HL-60 (cell line): Measurements from ENCODE around the gene VPREB3.

ENCODE experiments used
- DNase-seq, 2 experiments: peaks; one replicate each; pipeline ENCODE4 v3.0.0-alpha.2; 2010 to 2020; ENCODE audit warnings: low read depth in 1 of 2, low spot score in 1 of 2
- H3K27ac ChIP-seq: fragments of 250-450 bp; sonication (Bioruptor Pico); replicated peaks from 2 replicates; pipeline ENCODE4 v1.5.1; 2020; ENCODE audit warnings: mild to moderate bottlenecking, moderate library complexity
- H3K27me3 ChIP-seq: fragments of 250-450 bp; sonication (Bioruptor Pico); 2 replicates; pipeline ENCODE4 v1.5.1; 2021; ENCODE audit warnings: mild to moderate bottlenecking, moderate library complexity; ENCODE audit not compliant: insufficient read depth, poor library complexity, severe bottlenecking
- H3K4me3 ChIP-seq: replicated peaks from 2 replicates; pipeline ENCODE4 v1.5.1; 2011; ENCODE audit warnings: mild to moderate bottlenecking, control low read depth, low read length; ENCODE audit not compliant: insufficient read depth
- CTCF ChIP-seq: IDR thresholded peaks from one replicate; pipeline ENCODE4 v1.5.1; 2011; ENCODE audit warnings: low read length, control low read depth, inconsistent platforms; ENCODE audit not compliant: insufficient read depth
- GABPA ChIP-seq: IDR thresholded peaks from 2 replicates; pipeline ENCODE4 v1.6.1; 2012; ENCODE audit warnings: low read depth
- POLR2AphosphoS5 ChIP-seq: IDR thresholded peaks from 2 replicates; pipeline ENCODE4 v1.6.1; 2012; ENCODE audit warnings: low read depth
- REST ChIP-seq: IDR thresholded peaks from 2 replicates; pipeline ENCODE4 v1.6.1; 2012; ENCODE audit warnings: low read depth; ENCODE audit not compliant: insufficient replicate concordance
- SPI1 ChIP-seq: IDR thresholded peaks from 2 replicates; pipeline ENCODE4 v1.6.1; 2012; ENCODE audit warnings: low read depth, mild to moderate bottlenecking, borderline replicate concordance

VPREB3 gene

GRCh38 chr22:23780146-23780748 lies 26.0 kb upstream of the VPREB3 start:
- H3K27ac ChIP-seq = no peak overlapping the region
- DNase-seq = no peak
- no peak overlapping the region for H3K4me3 ChIP-seq
- TF ChIP-seq GABPA = no peak
- TF ChIP-seq CTCF = no peak
- TF ChIP-seq SPI1 = no peak
- no peak for TF ChIP-seq REST
- TF ChIP-seq POLR2AphosphoS5 = no peak
- no peaks in the 10 kb centered on the region for H3K27me3 ChIP-seq

- DNase-seq = no peak
- H3K27ac ChIP-seq = no peak overlapping the region
- TF ChIP-seq POLR2AphosphoS5 = no peak
- no peak for TF ChIP-seq CTCF
- TF ChIP-seq GABPA = no peak
- TF ChIP-seq SPI1 = no peak
- no peak for TF ChIP-seq REST
- H3K27me3 ChIP-seq = no peaks in the 10 kb centered on the region
- no peak overlapping the region for H3K4me3 ChIP-seq
Observed at GRCh38 chr22:23779731-23780130, 25.5 kb upstream of the VPREB3 start.

GRCh38 chr22:23779083-23779482 lies 24.9 kb upstream of the VPREB3 start:
- DNase-seq = no peak
- Histone ChIP-seq H3K27ac (no peak overlapping the region), H3K27me3 (peaks cover 1% of the 10 kb centered on the region), H3K4me3 (no peak overlapping the region)
- no peak for TF ChIP-seq POLR2AphosphoS5
- TF ChIP-seq SPI1 = no peak

GRCh38 chr22:23778577-23778900 lies 24.3 kb upstream of the VPREB3 start:
- DNase-seq = no peak
- Histone ChIP-seq H3K27ac (no peak overlapping the region), H3K27me3 (peaks cover 5% of the 10 kb centered on the region), H3K4me3 (no peak overlapping the region)
- TF ChIP-seq SPI1 (no peak), CTCF (no peak), GABPA (no peak), POLR2AphosphoS5 (no peak), REST (no peak)
